Gastroesophageal sphincter (tissue), 4 donors: ENCODE data around the gene ERRFI1. TPM values are rescaled to one million over a fixed set of nuclear protein-coding genes. Genes with fewer than 3 reads are reported as not detected.

Experiments used
- ATAC-seq: fragments of 150-250 bp; one replicate; pipeline ENCODE4 v1.9.1; 2016; ENCODE audit warnings: mild to moderate bottlenecking, moderate library complexity
- H3K27ac ChIP-seq, 4 donors: fragments of 200-600 bp; sonication (generic) in 3 of 4; 1 replicate in 3 of 4; 2 replicates in 1 of 4; pipeline ENCODE4 v1.5.1; 2016 to 2019
- H3K27me3 ChIP-seq: fragments of 200-600 bp; sonication (generic); one replicate; pipeline ENCODE4 v1.5.1; 2019
- H3K36me3 ChIP-seq, 2 donors: fragments of 200-600 bp; sonication (generic); one replicate each; pipeline ENCODE4 v1.5.1; 2019; ENCODE audit warnings: control low read depth in 1 of 2
- H3K4me1 ChIP-seq, 3 donors: fragments of 200-600 bp; sonication (generic); 1 replicate in 2 of 3; 2 replicates in 1 of 3; pipeline ENCODE4 v1.5.1; 2016 to 2019; ENCODE audit warnings: control low read depth in 2 of 3
- H3K4me3 ChIP-seq, 2 donors: fragments of 200-600 bp; sonication (generic); one replicate each; pipeline ENCODE4 v1.5.1; 2019; ENCODE audit warnings: mild to moderate bottlenecking in 1 of 2, moderate library complexity in 1 of 2
- H3K9me3 ChIP-seq, 3 donors: fragments of 200-600 bp; sonication (generic); one replicate each; pipeline ENCODE4 v1.5.1; 2017 to 2019; ENCODE audit warnings: control low read depth in 2 of 3
- EP300 ChIP-seq: sonication (generic); formaldehyde crosslinking; IDR thresholded peaks from one replicate; pipeline ENCODE4 v1.6.1; 2017; ENCODE audit warnings: antibody characterized with exemption, mild to moderate bottlenecking
- POLR2A ChIP-seq, 2 donors: fragments of 450-650 bp; IDR thresholded peaks; one replicate each; pipeline ENCODE4 v1.6.1; 2017; ENCODE audit warnings: antibody characterized with exemption in 2 of 2, mild to moderate bottlenecking in 2 of 2, moderate library complexity in 1 of 2
- POLR2AphosphoS5 ChIP-seq: sonication (generic); formaldehyde crosslinking; IDR thresholded peaks from one replicate; pipeline ENCODE4 v1.6.1; 2017; ENCODE audit warnings: antibody characterized with exemption
- WGBS, 2 donors: methylation state at CpG; one replicate each; pipeline ENCODE4 v1.1.5; 2018; ENCODE audit warnings: low coverage in 1 of 2; 5-methylcytosine and 5-hydroxymethylcytosine counted together
- total RNA-seq, 4 donors: library from RNA; depleted of rRNA; stranded (reverse); fragments of >200 nt; gene quantifications; one replicate each; pipeline ENCODE4 v1.1.0, GENCODE V29; 2016
- TF ChIP-seq, protein P1 (sequence below), 4 experiments: fragments of 200-600 bp in 2 of 4; fragments of 450-650 bp in 2 of 4; sonication (generic) in 1 of 4; IDR thresholded peaks; one replicate each; pipeline ENCODE4 v1.5.1; 2017 to 2019; ENCODE audit warnings: antibody characterized with exemption in 4 of 4, mild to moderate bottlenecking in 2 of 4, moderate library complexity in 2 of 4

ERRFI1 gene
- total RNA-seq, 4 donors from 2014 or later = 344 to 570 (median 393) TPM

DNA sequence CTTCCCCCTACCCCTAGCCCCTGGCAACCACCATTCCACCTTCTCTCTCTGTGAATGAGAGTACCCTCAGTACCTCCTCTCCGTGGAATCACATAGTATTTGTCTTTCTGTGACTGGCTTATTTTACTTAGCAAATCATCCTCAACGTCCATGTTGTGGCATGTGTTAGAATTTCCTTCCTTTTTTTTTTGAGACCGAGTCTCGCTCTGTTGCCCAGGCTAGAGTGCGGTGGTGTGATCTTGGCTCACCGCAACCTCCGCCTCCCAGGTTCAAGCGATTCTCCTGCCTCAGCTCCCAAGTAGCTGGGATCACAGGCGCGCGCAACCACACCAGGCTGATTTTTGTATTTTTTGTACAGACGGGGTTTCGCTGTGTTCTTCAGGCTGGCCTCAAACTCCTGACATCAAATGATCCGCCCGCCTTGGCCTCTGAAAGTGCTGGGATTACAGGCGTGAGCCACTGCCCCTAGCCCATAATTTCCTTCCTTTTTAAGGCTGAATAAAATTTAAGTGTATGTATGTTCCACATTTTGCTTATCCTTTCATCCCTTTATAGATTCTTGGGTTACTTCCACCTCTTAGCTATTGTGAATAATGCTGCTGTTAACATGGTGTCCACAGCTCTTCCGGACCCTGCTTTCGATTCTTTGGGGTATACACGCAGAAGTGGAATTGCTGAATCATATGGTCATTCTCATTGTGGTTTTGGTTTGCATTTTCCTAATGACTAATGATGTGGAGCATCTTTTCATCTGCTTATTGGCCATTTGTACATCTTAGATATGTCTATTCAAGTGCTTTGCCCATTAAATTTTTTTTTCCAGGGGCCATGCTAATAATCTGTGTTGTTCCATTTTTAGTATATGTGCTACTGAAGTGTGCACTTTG lies 32.3 kb downstream of the ERRFI1 start:
- TF ChIP-seq, protein P1, sequence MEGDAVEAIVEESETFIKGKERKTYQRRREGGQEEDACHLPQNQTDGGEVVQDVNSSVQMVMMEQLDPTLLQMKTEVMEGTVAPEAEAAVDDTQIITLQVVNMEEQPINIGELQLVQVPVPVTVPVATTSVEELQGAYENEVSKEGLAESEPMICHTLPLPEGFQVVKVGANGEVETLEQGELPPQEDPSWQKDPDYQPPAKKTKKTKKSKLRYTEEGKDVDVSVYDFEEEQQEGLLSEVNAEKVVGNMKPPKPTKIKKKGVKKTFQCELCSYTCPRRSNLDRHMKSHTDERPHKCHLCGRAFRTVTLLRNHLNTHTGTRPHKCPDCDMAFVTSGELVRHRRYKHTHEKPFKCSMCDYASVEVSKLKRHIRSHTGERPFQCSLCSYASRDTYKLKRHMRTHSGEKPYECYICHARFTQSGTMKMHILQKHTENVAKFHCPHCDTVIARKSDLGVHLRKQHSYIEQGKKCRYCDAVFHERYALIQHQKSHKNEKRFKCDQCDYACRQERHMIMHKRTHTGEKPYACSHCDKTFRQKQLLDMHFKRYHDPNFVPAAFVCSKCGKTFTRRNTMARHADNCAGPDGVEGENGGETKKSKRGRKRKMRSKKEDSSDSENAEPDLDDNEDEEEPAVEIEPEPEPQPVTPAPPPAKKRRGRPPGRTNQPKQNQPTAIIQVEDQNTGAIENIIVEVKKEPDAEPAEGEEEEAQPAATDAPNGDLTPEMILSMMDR (IDR thresholded peaks at IDR 0.05) = no peak
- TF ChIP-seq POLR2A (IDR thresholded peaks at IDR 0.05) (no peak), POLR2AphosphoS5 (no peak), EP300 (no peak)
- Histone ChIP-seq H3K27me3 (no peaks in the 10 kb centered on the region), H3K36me3 (no peaks in the 10 kb centered on the region), H3K9me3 (no peaks in the 10 kb centered on the region), H3K4me1 (peaks cover 0 to 12% (median 0%) of the 10 kb centered on the region in 3 donors), H3K4me3 (no peak overlapping the region), H3K27ac (no peak overlapping the region)
- no peak for ATAC-seq
- 88 to 94% methylated on average over 5 to 18 of the region's 19 CpGs for WGBS, 2 donors

- H3K4me1 ChIP-seq = peaks cover 0 to 14% (median 0%) of the 10 kb centered on the region in 3 donors
- no peaks in the 10 kb centered on the region for H3K27me3 ChIP-seq
- no peak overlapping the region for H3K27ac ChIP-seq
- ATAC-seq = no peak
- no peaks in the 10 kb centered on the region for H3K9me3 ChIP-seq
- WGBS, 2 donors = 97 to 100% methylated on average over 4 of the region's 4 CpGs
- no peaks in the 10 kb centered on the region for H3K36me3 ChIP-seq
- TF ChIP-seq POLR2A (IDR thresholded peaks at IDR 0.05) (no peak), POLR2AphosphoS5 (no peak), EP300 (no peak)
- TF ChIP-seq, protein P1 (IDR thresholded peaks at IDR 0.05) = no peak
- H3K4me3 ChIP-seq = no peak overlapping the region
These were observed 33.2 kb downstream of the ERRFI1 start for GRCh38 chr1:7992885-7993284.

- no peak for ATAC-seq
- TF ChIP-seq, protein P1 (IDR thresholded peaks at IDR 0.05) = no peak
- TF ChIP-seq EP300 = no peak
- TF ChIP-seq POLR2A (IDR thresholded peaks at IDR 0.05) = no peak
- TF ChIP-seq POLR2AphosphoS5 = no peak
- peaks cover 0 to 8% of the 10 kb centered on the region in 2 donors for H3K36me3 ChIP-seq
- H3K27me3 ChIP-seq = no peaks in the 10 kb centered on the region
- H3K4me3 ChIP-seq = no peak overlapping the region
- 89 to 95% methylated on average over 11 to 15 of the region's 18 CpGs for WGBS, 2 donors
- H3K9me3 ChIP-seq = no peaks in the 10 kb centered on the region
- no peak overlapping the region for H3K27ac ChIP-seq
- peaks cover 0 to 14% (median 0%) of the 10 kb centered on the region in 3 donors for H3K4me1 ChIP-seq
These were observed 34.3 kb downstream of the ERRFI1 start for GRCh38 chr1:7991504-7992440.

DNA sequence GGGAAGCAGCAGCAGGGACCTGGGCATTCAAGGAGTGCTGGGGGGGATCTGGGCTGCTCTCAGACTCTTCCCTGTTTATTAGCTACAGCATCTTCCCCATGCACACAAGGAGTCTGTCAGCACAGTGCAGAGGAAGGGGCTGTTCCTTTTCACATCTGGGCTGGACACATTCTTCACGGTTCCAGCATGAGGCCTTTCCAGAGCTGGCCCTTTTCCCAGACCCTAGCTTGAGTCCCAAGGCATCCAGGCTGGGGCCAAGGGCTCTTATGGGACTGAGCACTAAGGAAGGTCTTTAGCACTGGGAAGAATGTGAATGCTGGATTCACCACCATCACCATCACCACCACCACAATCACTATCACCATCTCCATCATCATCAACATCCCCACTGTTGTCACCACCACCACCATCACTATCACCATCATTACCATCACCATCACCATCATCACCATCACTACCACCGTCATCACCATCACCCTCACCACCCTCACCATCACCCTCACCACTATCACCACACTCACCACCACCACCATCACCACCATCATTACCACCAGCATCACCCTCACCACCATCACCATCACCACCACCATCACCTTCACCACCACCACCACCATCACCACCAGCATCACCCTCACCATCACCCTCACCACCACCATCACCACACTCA lies 36.2 kb downstream of the ERRFI1 start:
- Histone ChIP-seq H3K27ac (peak overlapping the region in 3 of 4 donors; percentile 4 to 27 (median 26)), H3K4me3 (no peak overlapping the region), H3K36me3 (peaks cover 0 to 27% of the 10 kb centered on the region in 2 donors), H3K9me3 (no peaks in the 10 kb centered on the region), H3K27me3 (no peaks in the 10 kb centered on the region), H3K4me1 (peaks cover 0 to 14% (median 0%) of the 10 kb centered on the region in 3 donors)
- TF ChIP-seq POLR2AphosphoS5 (no peak), POLR2A (IDR thresholded peaks at IDR 0.05) (no peak), EP300 (no peak)
- TF ChIP-seq, protein P1 (IDR thresholded peaks at IDR 0.05) = no peak
- peak; percentile 42 for ATAC-seq
- WGBS, 2 donors = 80 to 100% methylated on average over 1 of the region's 2 CpGs
